NOMO-1 treated with dmso at 0.1 percent for 144 hours (cell line): ENCODE results near the gene RAPGEFL1.
"Not testable (repeated sequence)": the region's sequence is repeated elsewhere in the genome, so short reads cannot be mapped to it uniquely, and the experiment has no call there.

Source experiments
- DNase-seq: peaks from one replicate; lab custom pipeline; 2025; ENCODE audit not compliant: unreplicated experiment; lab: John Stamatoyannopoulos, UW

The RAPGEFL1 gene

GRCh38 chr17:40177275-40177874 lies at the start of gene RAPGEFL1:
Gene RAPGEFL1, plus strand, starts transcription at chr17:40177470. Its CDS starts 392 bp downstream, at chr17:40177862.
- no peak for DNase-seq

- no peak for DNase-seq
These were observed 47.8 kb upstream of the RAPGEFL1 start for GRCh38 chr17:40129498-40129897.

- peak; percentile 83 for DNase-seq
These were observed 46.8 kb upstream of the RAPGEFL1 start for GRCh38 chr17:40130352-40131042.

- no peak for DNase-seq
These were observed 43.1 kb upstream of the RAPGEFL1 start for GRCh38 chr17:40134184-40134583.

GRCh38 chr17:40135817-40136216 lies 41.5 kb upstream of the RAPGEFL1 start:
- DNase-seq: no peak

GRCh38 chr17:40139566-40140058 lies 37.7 kb upstream of the RAPGEFL1 start:
- no peak for DNase-seq

GRCh38 chr17:40143166-40143565 lies 34.1 kb upstream of the RAPGEFL1 start:
- DNase-seq: not testable (repeated sequence)

- no peak for DNase-seq
These were observed 31.8 kb upstream of the RAPGEFL1 start for GRCh38 chr17:40145476-40145875.

- DNase-seq: no peak
These were observed 28.7 kb upstream of the RAPGEFL1 start for GRCh38 chr17:40148527-40148926.

GRCh38 chr17:40150276-40150675 lies 27.0 kb upstream of the RAPGEFL1 start:
- no peak for DNase-seq

- DNase-seq: peak; percentile 32
These were observed 25.8 kb upstream of the RAPGEFL1 start for GRCh38 chr17:40151414-40151963.

- no peak for DNase-seq
These were observed 23.6 kb upstream of the RAPGEFL1 start for GRCh38 chr17:40153603-40154236.

- no peak for DNase-seq
These were observed 19.3 kb upstream of the RAPGEFL1 start for GRCh38 chr17:40157973-40158372.

- DNase-seq: peak; percentile 61
These were observed 18.7 kb upstream of the RAPGEFL1 start for GRCh38 chr17:40158438-40159013.

GRCh38 chr17:40159456-40159855 lies 17.8 kb upstream of the RAPGEFL1 start:
- DNase-seq: no peak

- no peak for DNase-seq
These were observed 9.5 kb upstream of the RAPGEFL1 start for GRCh38 chr17:40167685-40168261.

- peak; percentile 3 for DNase-seq
These were observed 8.9 kb upstream of the RAPGEFL1 start for GRCh38 chr17:40168262-40168832.

GRCh38 chr17:40170325-40170724 lies 6.9 kb upstream of the RAPGEFL1 start:
- no peak for DNase-seq

- no peak for DNase-seq
These were observed 5.5 kb upstream of the RAPGEFL1 start for GRCh38 chr17:40171750-40172149.

GRCh38 chr17:40173091-40173777 lies 4.0 kb upstream of the RAPGEFL1 start:
- no peak for DNase-seq
